ENCODE results near the gene GAD2.

The GAD2 gene

DNA sequence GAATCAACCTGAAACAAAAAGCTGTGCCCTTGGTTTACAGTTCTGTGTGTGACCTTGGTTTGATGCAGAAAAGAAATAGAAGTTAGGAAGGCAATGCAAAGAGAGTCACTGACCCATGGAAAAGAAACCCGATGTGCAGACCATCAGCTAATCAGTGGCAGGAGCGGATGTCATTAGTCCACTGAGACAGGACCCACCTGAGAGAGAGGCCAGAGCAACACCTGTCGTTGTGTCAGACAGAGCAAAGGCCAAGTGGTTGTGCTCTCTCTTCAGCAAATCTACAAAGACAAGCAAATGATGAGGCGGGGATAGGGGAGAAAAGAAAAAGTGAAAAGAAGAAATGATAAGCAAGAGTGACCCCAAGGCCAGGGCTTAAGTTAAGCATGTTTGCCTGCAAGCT lies 8.7 kb downstream of the GAD2 start:
- DNase-seq: no peak

DNA sequence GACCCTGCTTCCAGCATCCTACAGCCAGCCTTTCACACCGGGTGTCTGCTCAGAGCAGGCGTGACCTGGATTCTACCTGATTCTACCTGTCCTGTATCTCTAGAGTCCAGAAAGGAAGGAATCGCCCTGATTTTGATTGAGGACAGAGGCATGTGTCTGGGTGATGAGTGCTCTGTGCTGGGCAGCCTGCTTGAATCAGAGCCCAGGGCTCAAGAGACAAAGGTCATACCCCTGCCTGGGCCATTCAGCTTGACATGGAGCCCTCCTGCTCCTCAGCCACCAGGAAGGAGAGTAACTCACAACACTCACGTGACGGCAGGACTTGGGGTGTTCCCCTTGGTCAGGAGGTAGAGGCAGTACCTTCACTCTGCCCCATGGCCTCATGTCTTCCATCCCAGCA lies 11.2 kb downstream of the GAD2 start:
- DNase-seq: no peak

DNA sequence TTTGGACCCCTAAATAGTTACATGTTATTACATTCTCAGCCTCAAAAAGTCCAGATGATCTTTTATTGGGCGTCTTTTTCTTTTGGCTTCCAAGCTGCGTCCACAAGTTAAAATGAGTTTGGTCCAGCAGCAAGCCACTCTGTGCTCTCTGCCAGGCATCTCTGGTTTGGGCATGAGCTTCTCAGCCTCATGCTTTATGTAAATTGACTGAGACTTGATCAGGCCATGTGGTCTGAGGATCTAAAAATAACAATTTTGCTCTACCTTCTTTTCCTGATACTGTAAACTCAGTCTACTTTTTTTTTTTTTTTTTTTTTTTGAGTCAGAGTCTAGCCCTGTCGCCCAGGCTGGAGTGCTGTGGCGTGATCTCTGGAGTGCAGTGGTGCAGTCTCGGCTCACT lies 15.6 kb downstream of the GAD2 start:
- no peak for DNase-seq

DNA sequence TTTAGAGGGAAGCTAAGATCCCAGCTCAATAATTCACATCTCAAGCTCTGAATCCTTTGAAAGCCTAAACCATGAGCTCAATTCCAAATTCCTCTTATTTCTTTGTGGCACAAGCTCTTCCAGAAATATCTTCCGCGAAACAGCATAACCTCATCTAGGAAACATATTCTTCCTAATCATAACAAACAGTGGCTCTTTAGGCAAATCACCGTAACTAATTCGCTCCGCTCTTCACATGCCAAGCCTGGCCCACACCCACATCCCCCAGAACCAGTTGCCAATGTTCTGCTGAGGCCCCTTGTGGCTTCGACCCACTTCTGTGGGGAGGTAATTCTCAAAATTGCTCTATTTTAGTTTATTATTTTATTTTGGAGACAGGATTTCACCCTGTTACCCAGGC lies 19.2 kb downstream of the GAD2 start:
- DNase-seq: no peak

GRCh38 chr10:26238378-26238777 lies 21.8 kb downstream of the GAD2 start:
- DNase-seq: no peak

- no peak for DNase-seq
These were observed 26.3 kb downstream of the GAD2 start for GRCh38 chr10:26242706-26243350.

GRCh38 chr10:26243351-26243720 lies 26.8 kb downstream of the GAD2 start:
- no peak for DNase-seq

- no peak for DNase-seq
These were observed 33.1 kb downstream of the GAD2 start for GRCh38 chr10:26249681-26250080.

DNA sequence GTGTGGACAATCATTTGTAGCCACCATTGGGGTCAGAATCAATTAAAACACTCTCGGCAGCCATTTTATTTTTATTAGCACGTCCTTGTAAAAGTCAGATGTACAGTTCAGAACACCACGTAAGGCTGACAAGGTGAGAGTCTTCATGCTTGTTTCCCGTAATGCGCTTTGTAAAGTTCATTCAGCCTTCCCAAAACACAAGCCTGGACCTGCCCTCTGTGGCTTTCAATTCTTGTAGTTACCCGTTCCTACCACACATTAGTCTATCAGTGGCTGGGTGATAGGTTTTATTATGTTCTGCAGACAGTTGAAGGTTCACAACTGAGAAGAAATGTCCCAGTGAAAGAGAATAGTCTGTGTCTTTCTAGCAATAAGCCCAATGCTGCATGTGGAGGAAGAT lies 35.4 kb downstream of the GAD2 start:
- no peak for DNase-seq

DNA sequence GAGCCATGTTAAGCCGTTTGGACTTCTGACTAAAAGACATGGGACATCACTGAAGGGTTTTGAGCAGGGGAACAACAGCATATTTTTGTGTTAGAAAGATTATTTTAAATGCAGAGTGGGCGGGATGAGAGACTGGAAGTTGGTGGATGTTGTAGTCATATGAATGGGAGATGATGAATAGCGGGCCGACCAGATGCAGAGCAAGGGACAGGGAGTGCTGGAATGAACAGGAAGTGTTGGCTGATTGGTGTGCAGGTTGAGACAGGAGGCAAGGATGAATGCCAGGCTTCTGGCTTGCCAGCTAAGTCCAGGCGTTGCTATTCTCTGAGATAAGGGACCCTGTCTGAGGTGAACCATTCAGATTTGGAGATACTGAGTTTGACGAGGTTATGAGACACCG lies 38.0 kb downstream of the GAD2 start:
- no peak for DNase-seq

GRCh38 chr10:26259341-26259740 lies 42.8 kb downstream of the GAD2 start:
- no peak for DNase-seq

GRCh38 chr10:26269754-26270153 lies 53.2 kb downstream of the GAD2 start:
- no peak for DNase-seq

GRCh38 chr10:26274391-26274790 lies 57.8 kb downstream of the GAD2 start:
- DNase-seq: no peak

DNA sequence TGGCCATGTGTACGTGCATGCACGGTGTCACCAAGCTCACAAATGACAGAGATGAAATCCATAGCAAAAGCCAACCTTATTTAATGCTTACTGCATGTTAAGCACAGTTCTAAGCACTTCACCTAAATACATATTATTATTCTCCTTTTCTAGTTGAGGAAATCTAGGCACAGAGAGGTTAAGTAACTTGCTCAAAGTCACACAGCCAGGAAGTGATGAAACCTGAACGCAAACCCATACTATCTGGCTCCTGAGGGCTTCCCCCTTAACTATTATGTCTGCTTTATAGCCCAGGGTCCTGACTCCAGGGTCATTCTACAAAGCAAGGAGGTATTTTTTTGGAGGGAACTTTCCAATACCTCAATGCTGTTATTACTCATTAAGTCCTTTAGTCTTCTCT lies 61.7 kb downstream of the GAD2 start:
- DNase-seq: no peak

- DNase-seq: no peak
These were observed 73.7 kb downstream of the GAD2 start for GRCh38 chr10:26290236-26290635.

- no peak for DNase-seq
These were observed 75.3 kb downstream of the GAD2 start for GRCh38 chr10:26291721-26292480.

GRCh38 chr10:26296360-26296759 lies 79.8 kb downstream of the GAD2 start:
- no peak for DNase-seq

GRCh38 chr10:26300001-26300400 lies 83.4 kb downstream of the GAD2 start:
- DNase-seq: no peak

DNA sequence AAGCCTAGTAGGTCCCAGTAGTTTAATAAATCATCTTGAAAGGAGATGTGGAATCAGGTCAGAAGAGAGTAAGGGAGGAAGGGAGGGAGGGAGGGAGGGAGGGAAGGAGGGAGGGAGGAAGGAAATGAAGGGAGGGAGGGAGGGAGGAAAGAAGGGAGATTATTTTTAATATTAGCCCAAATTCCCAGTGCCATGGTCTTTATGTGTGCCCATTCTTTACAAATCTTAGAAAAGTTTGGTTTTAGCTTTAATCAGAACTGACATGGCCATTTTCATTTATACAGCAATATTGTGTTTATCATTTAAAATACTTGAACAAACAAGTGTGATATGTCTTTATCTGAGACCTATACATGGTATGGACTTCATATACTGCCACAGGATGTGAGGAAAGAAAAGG lies 86.8 kb downstream of the GAD2 start:
- DNase-seq: no peak

DNA sequence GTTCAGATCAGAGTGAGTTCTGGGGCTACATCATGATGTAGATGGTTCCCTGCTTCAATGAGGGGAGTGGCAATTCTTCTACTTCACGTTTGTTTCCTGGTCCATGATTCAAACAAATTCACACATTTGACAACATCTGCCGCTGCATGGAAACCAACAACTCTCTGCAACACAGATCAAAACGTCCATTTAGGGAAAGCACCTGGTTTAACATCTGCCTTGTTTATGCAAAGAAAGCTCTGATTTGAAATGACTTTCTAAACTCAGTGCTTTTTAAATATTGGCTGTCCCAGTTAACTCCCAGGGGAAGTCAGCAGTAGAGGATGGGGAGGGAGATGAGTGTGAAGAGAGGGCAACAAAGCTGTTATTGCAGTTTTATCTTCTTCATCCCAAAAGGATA lies 93.8 kb downstream of the GAD2 start:
- DNase-seq: no peak

DNA sequence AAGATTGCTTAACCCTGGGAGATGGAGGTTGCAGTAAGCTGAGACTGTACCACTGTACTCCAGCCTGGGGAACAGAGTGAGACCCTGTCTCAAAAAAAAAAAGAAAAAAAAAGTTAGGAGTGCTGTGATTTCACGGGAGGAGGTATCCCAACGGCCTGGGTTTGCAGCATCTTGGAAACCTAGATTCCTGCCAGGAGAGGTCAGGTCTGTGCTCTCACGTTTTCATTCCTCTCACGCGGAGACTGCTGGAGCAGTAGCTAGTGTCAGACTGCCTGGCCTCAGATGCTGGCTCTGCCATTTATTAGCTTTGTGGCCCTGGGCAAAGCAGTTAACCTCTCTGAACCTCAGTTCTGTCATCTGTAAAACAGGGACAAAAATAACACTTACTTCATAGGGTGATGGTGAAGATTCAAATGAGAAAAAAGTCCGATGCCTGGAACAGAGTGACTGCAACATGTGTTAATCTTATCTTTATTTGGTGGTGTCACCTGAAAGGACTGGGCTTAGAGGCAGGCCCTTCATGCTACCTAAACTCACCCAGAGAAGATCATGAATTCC lies 94.9 kb downstream of the GAD2 start:
- DNase-seq: no peak

GRCh38 chr10:26314265-26315013 lies 97.9 kb downstream of the GAD2 start:
- no peak for DNase-seq

DNA sequence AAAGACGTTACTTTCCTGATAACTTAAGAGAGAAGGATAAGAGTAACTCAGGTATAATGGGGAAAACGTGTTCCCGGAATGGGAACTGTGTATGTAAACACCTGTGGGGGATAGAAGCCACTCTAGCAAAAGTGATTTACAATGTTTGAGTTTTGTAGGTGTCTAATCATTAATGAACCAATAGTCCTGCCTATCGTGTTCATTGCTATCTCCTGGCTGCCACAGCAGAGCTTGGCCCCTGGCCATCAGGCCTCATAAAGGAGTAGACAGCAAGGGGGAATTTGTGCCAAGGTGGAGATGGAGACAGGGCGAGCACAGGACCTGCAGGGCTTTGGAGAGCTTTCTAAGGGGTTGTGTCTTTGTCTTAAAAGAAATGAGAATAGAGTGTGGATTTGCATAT lies 102.1 kb downstream of the GAD2 start:
- no peak for DNase-seq

GRCh38 chr10:26323219-26323618 lies 106.6 kb downstream of the GAD2 start:
- no peak for DNase-seq
